ENCODE results near the gene MEGF6. TPM values are rescaled to one million over a fixed set of nuclear protein-coding genes. Genes with fewer than 3 reads are reported as not detected.

MEGF6 gene
- total RNA-seq, 2 experiments from 2014 or later: 57.5 to 62.2 TPM

DNA sequence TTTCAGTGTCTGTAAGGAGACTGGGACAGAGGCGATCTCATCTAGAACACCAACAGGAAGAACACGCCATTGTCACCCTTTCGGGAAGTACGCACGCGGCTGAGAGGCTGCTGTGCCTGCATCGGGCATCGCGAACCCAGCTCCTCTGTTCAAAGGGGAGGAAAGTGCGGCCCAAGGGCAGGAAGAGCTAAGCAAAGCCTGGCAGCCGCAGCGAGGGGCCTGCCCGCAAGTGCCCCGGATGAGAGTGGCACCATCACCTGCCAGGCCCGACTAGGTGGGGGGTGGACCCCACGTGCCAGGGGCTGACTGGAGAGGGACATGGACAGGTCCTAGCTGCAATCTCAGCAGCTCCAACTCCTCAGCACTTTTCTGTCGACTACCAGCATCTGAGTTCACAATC, 21.0 kb upstream of the MEGF6 start:
- H3K4me1 ChIP-seq (ENCODE audit: insufficient read depth, low read length): peaks cover 2% of the 10 kb centered on the region
- Mint-ChIP-seq H3K4me3 (no peak overlapping the region), H3K36me3 (ENCODE audit: low read depth) (peaks cover 65% of the 10 kb centered on the region), H3K9me3 (no peaks in the 10 kb centered on the region), H3K4me1 (ENCODE audit: low read depth) (no peaks in the 10 kb centered on the region), H3K27me3 (no peaks in the 10 kb centered on the region), H3K27ac (no peak overlapping the region)
- intact Hi-C loops (cut with DNase I, micrococcal nuclease): no loop called here
- H3K27ac ChIP-seq (ENCODE audit: low read depth in 1 of 2, low read length in 2 of 2): no peak overlapping the region
- no peak overlapping the region for H3K4me3 ChIP-seq (ENCODE audit: low read length)
- ATAC-seq (ENCODE audit: poor library complexity) (no peak), DNase-seq (no peak)
- H3K27me3 ChIP-seq (ENCODE audit: control insufficient read depth in 1 of 2, insufficient read depth in 2 of 2, low read length in 2 of 2): no peaks in the 10 kb centered on the region
- ChIA-PET POLR2A (no interaction called here), CTCF (no interaction called here)
- H3K9me3 ChIP-seq (ENCODE audit: control insufficient read depth in 1 of 2, insufficient read depth in 1 of 2, low read length in 2 of 2): no peaks in the 10 kb centered on the region
- peaks cover 87% of the 10 kb centered on the region for H3K36me3 ChIP-seq (ENCODE audit: insufficient read depth, low read length)
- TF ChIP-seq, protein P1, sequence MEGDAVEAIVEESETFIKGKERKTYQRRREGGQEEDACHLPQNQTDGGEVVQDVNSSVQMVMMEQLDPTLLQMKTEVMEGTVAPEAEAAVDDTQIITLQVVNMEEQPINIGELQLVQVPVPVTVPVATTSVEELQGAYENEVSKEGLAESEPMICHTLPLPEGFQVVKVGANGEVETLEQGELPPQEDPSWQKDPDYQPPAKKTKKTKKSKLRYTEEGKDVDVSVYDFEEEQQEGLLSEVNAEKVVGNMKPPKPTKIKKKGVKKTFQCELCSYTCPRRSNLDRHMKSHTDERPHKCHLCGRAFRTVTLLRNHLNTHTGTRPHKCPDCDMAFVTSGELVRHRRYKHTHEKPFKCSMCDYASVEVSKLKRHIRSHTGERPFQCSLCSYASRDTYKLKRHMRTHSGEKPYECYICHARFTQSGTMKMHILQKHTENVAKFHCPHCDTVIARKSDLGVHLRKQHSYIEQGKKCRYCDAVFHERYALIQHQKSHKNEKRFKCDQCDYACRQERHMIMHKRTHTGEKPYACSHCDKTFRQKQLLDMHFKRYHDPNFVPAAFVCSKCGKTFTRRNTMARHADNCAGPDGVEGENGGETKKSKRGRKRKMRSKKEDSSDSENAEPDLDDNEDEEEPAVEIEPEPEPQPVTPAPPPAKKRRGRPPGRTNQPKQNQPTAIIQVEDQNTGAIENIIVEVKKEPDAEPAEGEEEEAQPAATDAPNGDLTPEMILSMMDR (IDR thresholded peaks at IDR 0.05): no peak

DNA sequence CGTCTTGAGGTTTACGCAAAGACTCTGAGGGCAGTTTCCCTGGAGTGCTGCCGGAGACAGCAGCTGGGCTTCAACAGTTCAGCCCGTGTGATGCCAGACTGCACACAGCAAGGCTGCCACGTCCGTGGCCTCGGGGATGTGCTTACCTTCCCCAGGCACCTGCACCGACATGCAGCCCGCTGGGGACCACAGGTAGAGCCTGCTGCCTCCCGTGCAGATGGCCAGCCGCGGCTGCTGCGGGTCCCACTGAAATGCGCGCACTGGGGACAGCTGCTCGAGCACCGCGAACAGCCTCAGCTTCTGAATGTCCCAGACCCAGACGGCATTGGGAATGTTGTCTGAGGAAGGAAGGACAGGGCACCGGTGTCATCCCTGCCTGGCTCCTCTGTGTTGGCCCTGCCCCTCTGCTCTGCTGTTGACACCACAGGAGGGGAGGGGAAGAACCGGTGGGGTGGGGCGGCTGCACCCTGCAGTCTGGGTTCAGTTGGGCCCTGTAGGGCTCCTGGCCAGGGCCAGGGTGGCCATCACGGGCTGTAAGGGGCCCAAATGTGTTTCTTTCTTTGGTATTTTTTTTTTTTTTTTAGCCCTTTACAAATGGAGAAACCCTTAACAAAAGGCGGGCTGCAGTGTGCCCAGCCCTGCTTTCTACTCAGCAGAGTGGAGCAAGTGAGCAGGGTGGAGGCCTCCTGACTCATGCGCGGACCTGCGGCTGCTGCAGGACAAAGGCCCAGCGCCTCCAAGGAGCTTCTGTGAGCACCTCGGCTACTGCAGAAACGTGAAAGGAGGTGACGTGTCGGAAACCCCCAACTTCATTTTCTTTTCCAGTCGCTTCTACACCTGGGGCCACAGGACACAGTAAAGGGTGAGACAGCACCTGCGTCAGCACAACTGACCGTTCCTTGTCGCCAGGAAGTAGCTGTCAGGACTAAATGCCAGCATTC, 20.3 kb upstream of the MEGF6 start:
- H3K4me1 Mint-ChIP-seq (ENCODE audit: low read depth): no peaks in the 10 kb centered on the region
- Histone ChIP-seq H3K36me3 (ENCODE audit: insufficient read depth, low read length) (peaks cover 82% of the 10 kb centered on the region), H3K27ac (ENCODE audit: low read depth in 1 of 2, low read length in 2 of 2) (no peak overlapping the region), H3K4me1 (ENCODE audit: insufficient read depth, low read length) (peaks cover 2% of the 10 kb centered on the region), H3K27me3 (ENCODE audit: control insufficient read depth in 1 of 2, insufficient read depth in 2 of 2, low read length in 2 of 2) (no peaks in the 10 kb centered on the region), H3K4me3 (ENCODE audit: low read length) (no peak overlapping the region), H3K9me3 (ENCODE audit: control insufficient read depth in 1 of 2, insufficient read depth in 1 of 2, low read length in 2 of 2) (no peaks in the 10 kb centered on the region)
- H3K27ac Mint-ChIP-seq: no peak overlapping the region
- no peak overlapping the region for H3K4me3 Mint-ChIP-seq
- TF ChIP-seq, protein P1 (IDR thresholded peaks at IDR 0.05): no peak
- DNase-seq (no peak), ATAC-seq (ENCODE audit: poor library complexity) (no peak)
- POLR2A ChIA-PET: no interaction called here
- CTCF ChIA-PET: no interaction called here
- H3K27me3 Mint-ChIP-seq: no peaks in the 10 kb centered on the region
- H3K9me3 Mint-ChIP-seq: no peaks in the 10 kb centered on the region
- peaks cover 60% of the 10 kb centered on the region for H3K36me3 Mint-ChIP-seq (ENCODE audit: low read depth)
- intact Hi-C loops (cut with DNase I, micrococcal nuclease): no loop called here

DNA sequence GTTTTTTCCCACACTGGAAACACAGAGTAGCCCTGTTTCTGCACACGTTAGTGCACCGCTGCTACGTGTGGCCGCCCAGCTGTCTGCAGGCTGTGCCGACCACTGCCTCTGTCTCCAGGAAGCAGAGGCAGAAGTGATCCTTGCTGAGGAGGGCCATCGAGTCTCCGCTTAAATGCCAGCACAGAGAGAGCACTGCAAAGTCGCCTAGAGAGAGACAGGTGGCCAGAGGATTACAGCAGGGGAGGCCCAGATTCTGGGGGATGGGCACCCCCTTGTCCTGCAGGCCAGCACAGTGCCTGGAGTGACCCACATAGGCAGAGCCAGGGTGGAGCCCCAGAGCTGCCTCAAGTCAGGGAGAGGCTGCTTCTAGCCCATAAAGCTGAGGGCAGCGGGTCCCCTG, 19.6 kb upstream of the MEGF6 start:
- peaks cover 4% of the 10 kb centered on the region for H3K4me1 ChIP-seq (ENCODE audit: insufficient read depth, low read length)
- intact Hi-C loops (cut with DNase I, micrococcal nuclease): no loop called here
- CTCF ChIA-PET: no interaction called here
- Mint-ChIP-seq H3K4me3 (no peak overlapping the region), H3K27ac (no peak overlapping the region), H3K4me1 (ENCODE audit: low read depth) (peaks cover 5% of the 10 kb centered on the region), H3K36me3 (ENCODE audit: low read depth) (peaks cover 59% of the 10 kb centered on the region), H3K27me3 (no peaks in the 10 kb centered on the region), H3K9me3 (no peaks in the 10 kb centered on the region)
- ATAC-seq (ENCODE audit: poor library complexity): no peak
- DNase-seq: no peak
- no peak overlapping the region for H3K27ac ChIP-seq (ENCODE audit: low read depth in 1 of 2, low read length in 2 of 2)
- H3K36me3 ChIP-seq (ENCODE audit: insufficient read depth, low read length): peaks cover 77% of the 10 kb centered on the region
- H3K4me3 ChIP-seq (ENCODE audit: low read length): no peak overlapping the region
- TF ChIP-seq, protein P1 (IDR thresholded peaks at IDR 0.05): no peak
- POLR2A ChIA-PET: no interaction called here
- no peaks in the 10 kb centered on the region for H3K9me3 ChIP-seq (ENCODE audit: control insufficient read depth in 1 of 2, insufficient read depth in 1 of 2, low read length in 2 of 2)
- H3K27me3 ChIP-seq (ENCODE audit: control insufficient read depth in 1 of 2, insufficient read depth in 2 of 2, low read length in 2 of 2): no peaks in the 10 kb centered on the region

Measured in CD4-positive, alpha-beta T cell (primary cell).